HG02642 (cell line): ENCODE results near the gene WFDC12.
"Not testable (repeated sequence)": the region's sequence is repeated elsewhere in the genome, so short reads cannot be mapped to it uniquely, and the experiment has no call there.

ENCODE experiments used
- ATAC-seq: cut with Tn5 transposase; IDR thresholded peaks from one replicate; pipeline ENCODE4 v1.9.1; 2021; ENCODE audit warnings: mild to moderate bottlenecking; ENCODE audit not compliant: unreplicated experiment, poor library complexity

WFDC12 gene, protein sequence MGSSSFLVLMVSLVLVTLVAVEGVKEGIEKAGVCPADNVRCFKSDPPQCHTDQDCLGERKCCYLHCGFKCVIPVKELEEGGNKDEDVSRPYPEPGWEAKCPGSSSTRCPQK

GRCh38 chr20:45124365-45124764 is at the start of gene WFDC12:
Gene WFDC12, minus strand, starts transcription at chr20:45124465. Its CDS starts 18 bp downstream, at chr20:45124447.
- ATAC-seq: no peak

DNA sequence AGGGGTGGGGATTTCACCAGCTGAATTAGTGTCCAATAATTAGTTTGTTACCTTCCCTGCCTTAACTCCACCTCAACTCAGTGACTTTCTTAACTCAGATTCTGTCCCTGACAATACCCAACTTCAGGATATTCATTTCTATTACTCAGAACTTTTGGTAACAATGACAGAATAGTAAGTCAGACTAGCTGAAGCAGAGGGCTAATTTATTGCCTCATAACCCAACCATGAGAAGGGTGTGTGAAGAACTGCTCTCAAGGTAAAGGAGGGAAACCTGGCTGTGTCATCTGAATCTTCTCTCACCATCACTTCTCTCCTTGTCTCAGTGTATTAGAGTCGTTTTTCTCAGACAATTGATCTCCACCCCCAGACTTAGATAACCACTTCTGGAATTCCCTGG is 49.3 kb upstream of the WFDC12 start:
- no peak for ATAC-seq

DNA sequence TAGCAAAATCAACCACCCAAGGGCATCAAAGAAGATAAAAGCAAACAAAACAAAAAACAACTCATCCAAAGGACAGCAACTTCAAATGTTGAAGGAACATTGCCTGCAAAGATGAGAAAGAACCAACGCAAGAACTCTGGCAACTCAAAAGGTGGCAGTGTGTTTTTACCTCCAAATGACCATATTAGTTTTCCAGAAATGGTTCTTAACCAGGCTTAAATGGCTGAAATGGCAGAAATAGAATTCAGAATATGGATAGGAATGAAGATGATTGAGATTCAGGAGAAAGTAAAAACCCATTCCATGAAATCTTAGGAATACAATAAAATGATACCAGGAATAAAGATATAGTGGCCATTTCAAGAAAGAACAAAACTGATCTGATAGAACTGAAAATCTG is 40.6 kb upstream of the WFDC12 start:
- no peak for ATAC-seq

DNA sequence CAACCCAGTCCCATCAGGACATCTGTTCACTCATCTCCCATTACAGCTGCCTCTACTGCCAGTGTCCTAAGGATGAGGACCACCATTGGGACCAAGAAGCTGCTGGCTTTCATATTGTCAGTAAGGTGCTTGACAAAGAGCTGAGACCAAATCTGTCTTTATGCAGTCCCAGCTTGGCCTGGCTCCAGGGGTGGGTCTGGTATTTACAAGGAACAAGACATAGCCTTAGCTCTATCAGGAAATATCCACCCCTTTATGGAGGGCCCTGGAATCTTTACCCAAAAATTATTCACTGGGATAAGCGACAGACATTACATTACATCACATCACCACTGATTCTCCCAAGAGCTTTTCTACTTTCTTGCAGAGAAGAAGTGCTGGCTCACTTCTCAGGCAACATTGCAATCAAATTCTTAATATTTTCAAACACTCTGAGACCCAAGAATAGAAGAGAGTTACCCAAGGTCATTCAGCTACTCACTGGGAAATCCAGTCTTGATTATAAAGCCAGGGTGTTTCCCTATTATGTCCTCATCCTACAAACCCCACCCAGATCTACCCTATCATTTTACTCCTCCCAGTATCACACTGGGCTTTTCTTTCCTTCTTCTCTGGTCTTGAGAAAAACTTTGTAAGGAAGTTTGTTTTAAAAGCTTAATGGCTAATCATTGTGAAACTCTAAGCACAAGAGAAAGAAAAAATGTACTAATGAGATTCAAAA is 39.0 kb upstream of the WFDC12 start:
- ATAC-seq: no peak

DNA sequence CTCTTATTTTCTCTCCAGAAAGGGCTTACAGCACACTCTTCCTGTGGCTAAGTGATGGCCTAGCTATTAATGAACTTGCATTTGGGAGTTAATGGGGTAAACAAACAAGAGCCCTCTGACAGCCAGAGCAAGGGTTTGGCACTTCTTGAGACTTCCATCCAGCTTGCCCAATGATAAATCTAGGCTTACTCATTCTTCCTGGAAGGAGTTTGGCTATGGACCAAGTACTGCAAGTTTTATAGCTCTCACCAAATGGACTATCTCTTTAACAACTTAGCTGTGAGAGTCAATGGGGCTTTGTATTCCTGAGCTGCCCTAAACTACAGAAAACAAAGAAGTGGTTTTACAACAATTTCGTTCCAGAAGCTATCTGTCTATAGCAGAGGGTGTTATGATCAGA is 33.7 kb upstream of the WFDC12 start:
- no peak for ATAC-seq

- no peak for ATAC-seq
These were observed 32.4 kb upstream of the WFDC12 start for GRCh38 chr20:45156713-45157112.

- not testable (repeated sequence) for ATAC-seq
These were observed 30.5 kb upstream of the WFDC12 start for GRCh38 chr20:45154794-45155193.

DNA sequence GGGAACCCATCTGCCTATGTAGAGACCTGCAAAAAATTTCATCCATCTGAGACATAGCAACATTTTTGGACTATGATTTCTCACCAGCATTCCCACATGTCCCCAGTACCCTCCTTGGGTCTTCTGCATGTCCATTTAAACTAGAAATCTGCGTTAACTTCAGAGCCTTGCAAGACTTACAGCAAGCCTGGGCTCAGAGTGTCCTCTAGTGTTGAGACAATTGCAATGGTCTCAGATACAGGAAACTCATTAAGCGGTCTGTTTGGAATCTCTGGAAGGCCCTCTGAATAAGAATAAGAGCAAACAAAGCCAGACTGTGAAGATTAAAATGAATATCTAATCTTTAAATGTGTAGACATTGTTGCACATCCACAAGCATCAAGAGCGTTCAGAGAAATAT is 29.9 kb upstream of the WFDC12 start:
- ATAC-seq: no peak

DNA sequence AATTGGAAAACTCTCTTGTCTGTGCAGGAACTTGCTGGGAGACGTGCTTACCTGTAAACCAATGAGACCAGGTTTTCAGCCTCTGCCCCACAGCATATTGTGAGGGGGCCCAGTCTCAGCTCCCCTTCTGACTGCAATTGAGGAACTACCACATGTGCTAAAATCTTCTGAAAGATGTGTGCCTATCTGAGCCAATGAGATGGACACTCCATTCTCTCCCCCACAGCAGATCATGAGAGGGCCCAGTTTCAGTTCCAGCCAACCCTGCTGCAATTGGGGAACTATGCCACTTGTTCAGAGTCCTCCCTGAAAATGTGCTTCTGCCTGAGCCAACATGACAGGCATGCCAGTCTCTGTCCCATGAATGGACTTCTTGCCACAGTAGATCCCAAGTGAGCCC is 29.5 kb upstream of the WFDC12 start:
- ATAC-seq: no peak

DNA sequence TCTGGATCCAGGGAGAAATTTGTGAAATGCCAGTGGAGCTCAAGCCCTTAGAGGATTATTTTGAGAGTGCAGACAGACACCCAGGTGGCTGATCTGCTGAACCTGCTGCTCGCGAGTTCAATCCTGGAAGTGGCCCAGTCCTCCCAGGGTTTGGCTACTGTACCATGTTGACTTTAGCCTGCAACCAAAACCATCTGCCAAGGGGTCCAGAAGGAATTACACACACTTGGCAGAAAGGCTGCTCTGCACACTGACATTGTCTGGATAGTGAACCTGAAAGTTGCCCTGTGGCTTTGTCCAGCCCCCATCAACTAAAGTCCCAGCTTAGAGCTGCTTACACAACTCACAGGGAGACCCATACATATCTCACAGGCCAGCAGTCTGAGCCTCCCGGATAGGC is 28.9 kb upstream of the WFDC12 start:
- ATAC-seq: no peak

DNA sequence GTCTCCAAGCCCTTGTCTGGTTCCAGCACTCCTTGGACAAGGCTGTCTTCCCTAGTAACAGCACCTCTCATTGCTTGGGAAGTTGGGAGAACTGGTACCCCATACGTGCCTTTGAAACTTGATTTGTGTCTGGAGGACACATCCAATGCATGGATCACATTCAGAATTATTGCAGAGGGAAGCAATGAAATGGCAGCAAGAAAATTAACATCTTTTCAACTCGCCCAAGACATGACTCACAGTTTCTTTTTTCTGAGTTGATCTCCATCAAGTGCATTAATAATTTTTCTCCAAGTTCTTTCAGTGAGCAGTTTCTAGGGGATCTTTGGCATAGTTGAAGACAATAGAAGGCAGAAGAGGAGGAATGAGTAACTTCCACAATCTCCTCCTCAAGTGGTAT is 28.1 kb upstream of the WFDC12 start:
- no peak for ATAC-seq

GRCh38 chr20:45149062-45149461 is 24.8 kb upstream of the WFDC12 start:
- no peak for ATAC-seq

GRCh38 chr20:45140836-45141235 is 16.6 kb upstream of the WFDC12 start:
- ATAC-seq: no peak

DNA sequence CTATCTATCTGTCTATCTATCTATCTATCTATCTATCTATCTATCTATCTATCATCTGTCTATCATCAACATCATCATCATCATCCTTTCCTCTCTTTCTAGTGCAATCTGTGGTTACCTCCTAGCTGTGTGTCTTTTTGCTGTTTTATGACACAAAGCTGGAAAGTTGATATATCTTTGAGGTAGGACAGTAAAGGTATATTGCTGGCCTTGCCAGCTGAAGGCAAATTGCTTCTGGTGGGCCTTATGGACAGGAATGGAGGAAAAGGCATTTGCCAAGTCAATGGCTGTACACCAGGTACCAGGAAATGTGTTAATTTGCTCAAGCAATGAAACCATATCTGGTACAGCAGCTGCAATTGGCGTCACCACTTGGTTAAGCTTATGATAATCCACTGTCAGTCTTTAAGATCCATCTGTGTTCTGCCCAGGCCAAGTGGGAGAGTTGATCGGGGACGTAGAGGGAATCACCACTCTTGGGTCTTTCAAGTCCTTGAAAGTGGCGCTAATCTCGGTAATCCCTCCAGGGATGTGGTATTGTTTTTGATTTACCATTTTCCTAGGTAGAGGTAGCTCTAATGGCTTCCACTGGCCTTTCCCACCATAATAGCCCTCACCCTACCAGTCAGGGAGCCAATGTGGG is 15.6 kb upstream of the WFDC12 start:
- not testable (repeated sequence) for ATAC-seq

DNA sequence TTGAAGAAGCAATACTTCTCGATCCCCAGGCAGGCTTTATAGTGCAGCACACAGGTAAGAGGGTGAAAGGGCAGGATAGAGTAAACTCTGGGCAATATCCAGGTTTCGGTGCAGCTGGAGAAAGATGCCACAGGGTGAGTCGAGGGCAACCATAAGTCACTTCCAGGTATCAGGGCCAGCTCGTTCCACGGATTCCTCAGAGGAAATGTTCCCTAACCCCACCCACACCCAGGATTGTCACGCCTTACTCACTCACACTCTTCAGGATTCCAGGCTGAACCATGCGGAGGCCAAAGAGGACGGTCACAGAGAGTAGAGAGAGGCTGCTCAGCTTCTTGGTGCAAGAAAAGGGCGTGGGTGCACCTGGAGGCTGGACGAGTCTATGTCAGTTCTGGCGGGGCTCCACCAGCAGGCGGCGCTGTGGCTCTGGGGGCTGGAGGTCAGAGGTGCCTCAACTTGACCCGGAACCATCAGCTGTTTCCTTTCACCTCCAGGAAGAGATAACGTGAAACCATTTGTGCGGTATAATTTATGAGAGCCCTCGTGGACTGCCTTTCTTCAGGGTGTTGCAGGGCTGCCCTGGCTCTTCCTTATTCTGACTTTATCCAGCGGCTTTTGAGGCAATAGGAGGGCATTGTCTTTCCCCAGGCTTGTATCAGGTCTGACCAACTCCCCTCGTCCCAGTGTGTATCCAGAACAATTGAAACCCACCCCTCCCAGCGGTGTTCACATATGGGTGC is 14.5 kb upstream of the WFDC12 start:
- no peak for ATAC-seq

DNA sequence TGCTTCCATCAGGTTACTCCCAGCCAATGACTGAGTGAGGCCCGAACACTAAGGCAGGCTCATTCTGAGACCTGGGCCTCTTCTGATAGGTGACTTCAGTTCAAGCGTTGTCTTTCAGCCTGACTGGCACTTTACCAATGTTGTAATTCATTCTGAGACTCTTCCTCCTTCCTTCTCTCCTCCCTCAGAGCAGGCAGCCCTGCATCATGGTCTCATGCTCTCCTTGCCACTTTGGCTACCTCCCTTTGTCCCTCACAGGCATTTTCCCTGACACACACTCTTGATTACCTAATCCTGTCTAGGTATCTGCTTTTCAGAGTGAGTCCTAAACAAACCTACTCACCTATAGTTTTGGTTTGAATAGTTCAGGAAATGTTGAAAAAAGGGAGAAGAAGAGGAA is 12.6 kb upstream of the WFDC12 start:
- no peak for ATAC-seq

- no peak for ATAC-seq
These were observed 3.8 kb upstream of the WFDC12 start for GRCh38 chr20:45128099-45128498.

DNA sequence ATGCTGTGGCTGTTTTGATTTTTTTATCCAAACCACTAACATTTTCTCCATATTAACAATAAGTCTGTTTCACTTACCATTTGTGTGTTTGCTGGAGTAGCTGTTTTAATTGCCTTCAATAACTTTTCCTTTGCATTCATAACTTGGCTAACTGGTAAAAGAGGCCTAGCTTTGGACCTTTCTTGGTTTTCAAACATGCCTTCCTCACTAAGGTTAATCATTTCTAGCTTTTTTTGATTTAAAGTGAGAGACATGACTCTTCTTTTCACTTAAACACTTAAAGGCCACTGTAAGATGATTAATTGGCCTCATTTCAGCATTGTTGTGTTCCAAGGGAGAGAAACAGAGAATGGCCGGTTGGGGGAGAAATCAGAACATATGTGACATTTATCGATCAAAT is 2.9 kb downstream of the WFDC12 start:
- no peak for ATAC-seq

DNA sequence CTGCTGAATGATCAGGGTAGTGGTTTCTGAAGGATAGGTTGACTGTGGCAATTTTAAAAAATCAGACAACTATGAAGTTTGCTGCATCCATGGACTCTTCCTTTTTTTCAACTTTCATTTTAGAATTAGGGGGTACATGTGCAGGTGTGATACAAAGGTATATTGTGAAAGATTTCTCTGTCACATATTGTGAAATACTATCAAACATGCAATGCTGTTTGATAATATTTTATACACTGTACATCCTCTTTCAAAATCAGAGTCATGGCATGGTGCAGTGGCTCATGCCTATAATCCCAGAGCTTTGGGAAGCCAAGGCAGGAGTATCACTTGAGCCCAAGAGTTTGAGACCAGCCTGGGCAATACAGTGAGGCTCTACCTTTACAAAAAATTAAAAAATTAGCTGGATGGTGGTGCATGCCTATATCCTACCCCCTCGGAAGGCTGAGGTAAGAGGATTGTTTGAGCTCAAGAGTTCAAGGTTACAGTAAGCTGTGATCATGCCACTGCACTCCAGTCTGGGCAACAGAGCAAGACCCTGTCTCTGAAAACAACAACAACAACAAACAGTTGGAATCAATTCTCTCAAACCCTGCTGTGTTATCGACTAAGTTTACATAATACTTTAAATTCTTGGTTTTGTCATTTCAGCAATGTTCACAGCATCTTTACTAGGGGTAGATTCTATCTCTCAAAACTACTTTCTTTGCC is 4.6 kb downstream of the WFDC12 start:
- no peak for ATAC-seq

DNA sequence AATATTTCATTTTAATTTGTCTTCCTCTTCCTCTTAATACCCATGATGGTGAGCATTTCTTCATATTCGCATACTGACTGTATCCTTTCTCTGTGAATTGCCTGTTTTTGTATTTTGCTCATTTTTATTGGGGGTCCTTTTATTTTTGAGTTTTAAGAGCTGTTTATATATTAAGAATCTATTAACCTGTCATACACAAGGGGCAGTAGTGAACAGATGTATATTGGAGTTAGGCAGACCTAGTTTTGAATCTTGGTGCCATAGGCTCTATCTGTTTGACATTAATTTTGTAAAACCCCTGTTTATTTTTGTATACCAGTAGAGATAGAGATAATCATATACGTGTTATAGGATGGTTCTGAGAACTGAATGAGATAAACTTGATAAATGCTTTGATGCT is 6.2 kb downstream of the WFDC12 start:
- no peak for ATAC-seq

DNA sequence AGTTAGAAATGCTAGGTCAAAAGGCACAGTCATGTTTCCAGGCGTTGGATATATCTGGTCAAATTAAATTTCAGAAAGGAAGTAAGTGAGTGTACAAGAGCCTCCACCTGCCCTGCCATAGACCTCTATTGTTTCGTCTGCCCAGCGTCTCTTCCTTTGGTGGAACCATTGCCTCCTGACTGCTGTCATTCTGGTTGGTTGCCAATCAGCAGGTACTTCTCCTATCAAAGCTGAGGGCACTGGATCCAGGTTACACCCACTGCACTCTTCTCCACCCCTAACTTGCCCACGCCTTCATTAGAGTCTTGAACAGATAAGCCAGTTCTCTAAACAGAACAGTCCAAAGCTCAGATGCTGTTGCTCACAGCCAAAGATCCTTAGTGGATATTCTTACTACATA is 6.7 kb downstream of the WFDC12 start:
- ATAC-seq: no peak
